Measurements from ENCODE around the gene GATM. TPM values are rescaled to one million over a fixed set of nuclear protein-coding genes. Genes with fewer than 3 reads are reported as not detected.

The GATM gene
- total RNA-seq, 2 donors from 2014 or later = 35.2 to 83.4 TPM

DNA sequence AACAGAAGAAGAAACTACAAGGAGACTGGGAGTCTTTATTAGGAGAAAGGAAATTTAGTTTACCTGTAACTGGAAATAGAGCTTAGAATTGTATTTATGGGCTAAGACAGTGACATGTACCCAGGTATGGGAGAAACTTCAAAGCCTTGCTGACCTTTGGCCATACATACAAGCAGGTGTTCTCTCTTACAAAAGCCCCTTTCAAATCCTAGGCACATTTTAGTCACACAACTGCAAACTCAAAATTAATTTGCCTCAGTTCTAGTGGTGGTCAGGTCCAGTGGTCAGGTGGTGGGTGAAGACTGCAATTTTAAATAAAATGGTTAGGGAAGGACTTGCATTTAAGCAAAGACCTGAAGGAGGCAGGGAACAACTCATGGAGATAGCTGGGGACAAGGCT lies 30.4 kb downstream of the GATM start:
- TF ChIP-seq, protein P1, sequence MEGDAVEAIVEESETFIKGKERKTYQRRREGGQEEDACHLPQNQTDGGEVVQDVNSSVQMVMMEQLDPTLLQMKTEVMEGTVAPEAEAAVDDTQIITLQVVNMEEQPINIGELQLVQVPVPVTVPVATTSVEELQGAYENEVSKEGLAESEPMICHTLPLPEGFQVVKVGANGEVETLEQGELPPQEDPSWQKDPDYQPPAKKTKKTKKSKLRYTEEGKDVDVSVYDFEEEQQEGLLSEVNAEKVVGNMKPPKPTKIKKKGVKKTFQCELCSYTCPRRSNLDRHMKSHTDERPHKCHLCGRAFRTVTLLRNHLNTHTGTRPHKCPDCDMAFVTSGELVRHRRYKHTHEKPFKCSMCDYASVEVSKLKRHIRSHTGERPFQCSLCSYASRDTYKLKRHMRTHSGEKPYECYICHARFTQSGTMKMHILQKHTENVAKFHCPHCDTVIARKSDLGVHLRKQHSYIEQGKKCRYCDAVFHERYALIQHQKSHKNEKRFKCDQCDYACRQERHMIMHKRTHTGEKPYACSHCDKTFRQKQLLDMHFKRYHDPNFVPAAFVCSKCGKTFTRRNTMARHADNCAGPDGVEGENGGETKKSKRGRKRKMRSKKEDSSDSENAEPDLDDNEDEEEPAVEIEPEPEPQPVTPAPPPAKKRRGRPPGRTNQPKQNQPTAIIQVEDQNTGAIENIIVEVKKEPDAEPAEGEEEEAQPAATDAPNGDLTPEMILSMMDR (conservative IDR thresholded peaks at IDR 0.05) = no peak
- H3K27ac Mint-ChIP-seq = no peak overlapping the region
- H3K4me3 Mint-ChIP-seq = no peak overlapping the region

DNA sequence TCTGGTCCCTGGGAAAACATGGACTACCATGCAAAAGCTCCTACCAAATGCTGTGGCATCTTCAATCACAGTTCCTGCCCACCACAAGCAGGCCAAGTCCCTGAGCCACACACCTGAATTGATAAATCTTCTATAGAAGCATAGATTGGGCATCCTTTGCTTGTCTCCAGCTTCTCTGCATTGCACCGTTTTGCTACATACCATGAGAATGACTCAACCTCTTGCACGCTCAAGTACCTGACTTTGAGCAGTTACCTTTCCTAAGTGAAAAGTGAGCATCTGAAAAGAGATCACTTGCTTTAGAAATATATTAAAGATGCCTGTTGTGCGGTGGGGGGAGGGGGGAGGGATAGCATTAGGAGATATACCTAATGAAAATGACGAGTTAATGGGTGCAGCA lies 31.3 kb downstream of the GATM start:
- no peaks in the 10 kb centered on the region for H3K9me3 ChIP-seq (ENCODE audit: control insufficient read depth, low read length)
- 83 to 91% methylated on average over 1 to 2 of the region's 4 CpGs for WGBS, 2 experiments (ENCODE audit: insufficient coverage in 1 of 2, insufficient read length in 1 of 2)
- no peak overlapping the region for H3K4me3 ChIP-seq (ENCODE audit: low read length)
- Mint-ChIP-seq H3K36me3 (ENCODE audit: low read depth) (no peaks in the 10 kb centered on the region), H3K4me3 (no peak overlapping the region), H3K9me3 (no peaks in the 10 kb centered on the region), H3K4me1 (peaks cover 43% of the 10 kb centered on the region), H3K27me3 (ENCODE audit: insufficient read depth) (peaks cover 20% of the 10 kb centered on the region), H3K27ac (no peak overlapping the region)
- TF ChIP-seq, protein P1 (conservative IDR thresholded peaks at IDR 0.05) = no peak
- H3K27ac ChIP-seq (ENCODE audit: low read depth, low read length) = no peak overlapping the region
- H3K4me1 ChIP-seq (ENCODE audit: control insufficient read depth, insufficient read depth, low read length) = peaks cover 4% of the 10 kb centered on the region
- H3K36me3 ChIP-seq (ENCODE audit: control insufficient read depth, insufficient read depth, low read length) = no peaks in the 10 kb centered on the region
- DNase-seq = no peak
- no peaks in the 10 kb centered on the region for H3K27me3 ChIP-seq (ENCODE audit: control insufficient read depth, insufficient read depth, low read length, poor library complexity, severe bottlenecking)
- H3K9ac ChIP-seq (ENCODE audit: extremely low read depth, low read length, poor library complexity, severe bottlenecking) = no peak overlapping the region

More for the DNA sequence above, 30.4 kb downstream of the GATM start:
- Histone ChIP-seq H3K27ac (ENCODE audit: low read depth, low read length) (no peak overlapping the region), H3K4me1 (ENCODE audit: control insufficient read depth, insufficient read depth, low read length) (no peaks in the 10 kb centered on the region), H3K27me3 (ENCODE audit: control insufficient read depth, insufficient read depth, low read length, poor library complexity, severe bottlenecking) (no peaks in the 10 kb centered on the region), H3K9me3 (ENCODE audit: control insufficient read depth, low read length) (no peaks in the 10 kb centered on the region), H3K9ac (ENCODE audit: extremely low read depth, low read length, poor library complexity, severe bottlenecking) (no peak overlapping the region), H3K36me3 (ENCODE audit: control insufficient read depth, insufficient read depth, low read length) (no peaks in the 10 kb centered on the region), H3K4me3 (ENCODE audit: low read length) (no peak overlapping the region)
- Mint-ChIP-seq H3K9me3 (no peaks in the 10 kb centered on the region), H3K4me1 (peaks cover 34% of the 10 kb centered on the region), H3K36me3 (ENCODE audit: low read depth) (no peaks in the 10 kb centered on the region), H3K27me3 (ENCODE audit: insufficient read depth) (peaks cover 22% of the 10 kb centered on the region)
- no peak for DNase-seq

DNA sequence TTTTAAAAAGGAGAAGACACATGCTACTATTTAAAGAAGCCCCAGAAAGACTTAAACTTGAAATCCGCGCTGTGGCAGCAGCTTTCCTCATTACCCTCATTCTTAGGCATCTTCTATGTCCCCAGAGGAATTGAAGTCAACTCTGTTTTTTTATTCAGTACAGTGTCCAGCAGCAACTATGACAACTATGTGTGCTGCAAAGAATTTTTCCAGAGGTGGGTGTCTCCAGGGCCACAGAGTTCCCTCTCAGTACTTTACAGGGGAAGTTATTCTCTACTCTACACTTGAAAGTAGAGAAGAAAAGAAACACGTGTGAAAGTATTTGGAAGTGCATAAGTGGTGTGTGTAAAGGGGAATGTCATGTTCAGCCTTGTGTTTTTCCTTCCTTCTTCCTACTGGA lies 32.0 kb downstream of the GATM start:
- Mint-ChIP-seq H3K4me1 (peaks cover 50% of the 10 kb centered on the region), H3K4me3 (no peak overlapping the region), H3K36me3 (ENCODE audit: low read depth) (no peaks in the 10 kb centered on the region), H3K9me3 (no peaks in the 10 kb centered on the region), H3K27ac (no peak overlapping the region), H3K27me3 (ENCODE audit: insufficient read depth) (peaks cover 20% of the 10 kb centered on the region)
- 84 to 90% methylated on average over 2 to 3 of the region's 3 CpGs for WGBS, 2 experiments (ENCODE audit: insufficient coverage in 1 of 2, insufficient read length in 1 of 2)
- no peaks in the 10 kb centered on the region for H3K9me3 ChIP-seq (ENCODE audit: control insufficient read depth, low read length)
- no peak overlapping the region for H3K27ac ChIP-seq (ENCODE audit: low read depth, low read length)
- DNase-seq = no peak
- no peak overlapping the region for H3K9ac ChIP-seq (ENCODE audit: extremely low read depth, low read length, poor library complexity, severe bottlenecking)
- TF ChIP-seq, protein P1 (conservative IDR thresholded peaks at IDR 0.05) = no peak
- H3K27me3 ChIP-seq (ENCODE audit: control insufficient read depth, insufficient read depth, low read length, poor library complexity, severe bottlenecking) = no peaks in the 10 kb centered on the region
- H3K36me3 ChIP-seq (ENCODE audit: control insufficient read depth, insufficient read depth, low read length) = no peaks in the 10 kb centered on the region
- no peak overlapping the region for H3K4me3 ChIP-seq (ENCODE audit: low read length)
- H3K4me1 ChIP-seq (ENCODE audit: control insufficient read depth, insufficient read depth, low read length) = peaks cover 10% of the 10 kb centered on the region
